Liver (tissue), 3 donors: ENCODE data around the gene ACOXL.

Experiments used
- CTCF ChIP-seq: fragments of 150-350 bp; IDR thresholded peaks from 2 replicates; pipeline ENCODE4 v1.5.1; 2017; ENCODE audit warnings: improper control_type of control experiment, low read depth, low read length; ENCODE audit not compliant: missing input control
- MAX ChIP-seq: IDR thresholded peaks from 2 replicates; pipeline ENCODE4 v1.6.1; 2016; ENCODE audit warnings: antibody characterized with exemption
- NR2F2 ChIP-seq: IDR thresholded peaks from 2 replicates; pipeline ENCODE4 v1.6.1; 2016; ENCODE audit warnings: antibody characterized with exemption
- donor health status: healthy.
- donor health status: healthy.

DNA sequence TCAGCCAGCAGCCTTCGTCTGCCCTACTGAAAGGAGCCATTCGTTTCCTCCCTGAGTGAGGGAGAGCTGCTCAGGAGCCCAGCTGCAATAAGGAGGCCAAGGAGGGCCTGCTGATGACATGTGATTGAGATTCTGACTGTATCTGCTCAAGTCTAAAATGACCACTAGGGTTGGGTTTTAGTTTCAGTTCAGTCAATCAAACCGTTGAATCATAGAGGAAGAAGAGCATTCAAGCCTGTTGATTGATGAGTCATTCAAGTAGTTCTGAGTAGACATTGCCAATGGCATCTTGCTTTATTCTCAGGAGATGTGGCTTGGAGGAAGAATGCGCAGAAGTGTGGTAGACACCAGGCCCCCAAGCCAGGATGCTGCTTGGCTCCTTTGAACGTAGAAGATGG, 368.4 kb downstream of the ACOXL start:
- TF ChIP-seq NR2F2 (no peak), CTCF (no peak), MAX (no peak)
